Stimulated activated CD8-positive, alpha-beta memory T cell treated with anti-CD3 and anti-CD28 coated beads, Interleukin-2, amount 100 ng/mL, for 48 hours (primary cell): Measurements from ENCODE around the gene OLR1.

Source experiments
- DNase-seq, 2 donors: peaks; one replicate each; pipeline ENCODE4 v3.0.0-alpha.2; 2020; ENCODE audit warnings: low read depth in 2 of 2

The OLR1 gene

DNA sequence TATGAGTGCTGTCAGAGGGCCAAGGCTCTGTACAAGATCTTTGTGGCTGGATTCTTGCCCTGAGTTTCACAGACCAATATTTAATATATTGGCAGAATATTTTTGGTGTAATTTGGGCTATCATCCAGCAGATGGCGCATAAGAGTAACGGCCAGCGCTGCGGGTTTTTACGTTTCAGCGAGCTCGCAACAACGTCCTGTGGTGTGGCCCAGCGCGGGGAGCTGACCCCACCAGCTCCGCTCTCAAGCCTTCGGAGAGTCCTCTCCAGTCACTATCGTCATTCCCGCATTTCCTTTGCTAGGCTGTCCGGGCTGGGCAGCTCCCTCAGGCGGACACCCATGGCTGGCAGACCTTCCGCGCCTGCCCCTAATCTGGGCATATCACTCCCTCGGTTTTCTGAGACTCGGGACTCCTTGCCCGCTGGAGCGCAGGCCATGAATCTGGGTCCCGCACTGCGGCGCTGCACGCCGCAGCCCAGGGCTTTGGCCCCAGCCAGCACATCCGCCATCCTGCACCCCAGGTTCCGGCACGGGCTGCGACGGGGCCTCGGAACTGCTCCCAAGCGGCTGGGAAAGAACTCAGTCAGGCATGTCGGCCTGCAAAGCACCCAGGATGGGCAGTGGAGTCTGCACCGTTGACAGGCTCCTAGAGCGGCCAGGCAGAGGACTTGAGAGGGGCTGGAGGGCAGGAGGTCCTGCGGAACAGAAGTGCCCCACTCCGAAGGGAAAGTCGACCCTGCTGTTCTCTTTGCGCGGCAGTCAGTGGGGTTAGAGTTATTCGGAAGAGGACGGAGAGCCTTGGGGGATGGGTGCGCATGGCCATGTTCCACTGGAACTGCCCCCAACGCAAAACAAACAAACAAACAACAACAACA lies 18.4 kb downstream of the OLR1 start:
- DNase-seq, result peak; percentile 20 to 23

DNA sequence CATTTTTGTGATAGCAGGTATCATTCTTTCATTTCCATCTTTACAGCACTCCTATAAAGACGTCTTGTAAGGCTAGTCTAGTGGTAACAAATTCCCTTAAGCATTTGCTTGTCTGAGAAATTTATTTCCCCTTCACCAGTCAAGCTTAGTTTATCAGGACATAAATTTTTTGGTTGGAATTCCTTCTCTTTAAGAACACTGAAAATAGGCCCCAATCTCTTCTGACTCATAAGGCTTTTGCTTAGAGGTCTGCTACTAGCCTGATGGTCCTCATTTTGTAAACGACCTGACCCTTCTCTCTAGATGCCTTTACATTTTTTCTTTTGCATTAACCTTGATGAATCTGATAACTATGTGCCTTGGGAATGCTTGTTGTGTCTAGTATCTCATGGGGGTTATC lies 20.3 kb downstream of the OLR1 start:
- DNase-seq, result no peak

DNA sequence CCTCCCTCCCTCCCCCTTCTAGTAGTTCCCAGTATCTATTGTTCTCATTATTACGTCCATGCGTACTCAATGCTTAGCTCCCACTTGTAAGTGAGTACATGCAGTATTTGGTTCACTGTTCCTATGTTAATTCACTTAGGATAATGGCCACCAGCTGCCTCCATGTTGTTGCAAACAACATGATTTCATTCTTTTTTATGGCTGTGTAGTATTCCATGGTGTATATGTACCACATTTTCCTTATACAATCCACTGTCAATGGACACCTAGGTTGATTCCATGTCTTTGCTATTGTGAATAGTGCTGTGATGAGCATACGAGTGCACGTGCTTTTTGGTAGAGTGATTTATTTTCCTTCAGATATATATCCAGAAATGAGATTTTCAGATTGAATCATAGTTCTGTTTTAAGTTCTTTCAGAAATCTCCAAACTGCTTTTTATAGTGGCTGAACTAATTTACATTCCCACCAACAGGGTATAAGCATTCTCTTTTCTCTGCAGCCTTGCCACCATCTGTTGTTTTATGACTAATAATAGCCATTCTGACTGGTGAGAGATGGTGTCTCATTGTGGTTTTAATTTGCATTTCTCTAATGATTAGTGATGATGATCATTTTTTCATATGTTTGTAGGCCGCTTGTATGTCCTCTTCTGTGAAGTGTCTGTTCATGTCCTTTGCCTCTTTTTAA lies 24.1 kb downstream of the OLR1 start:
- no peak for DNase-seq

DNA sequence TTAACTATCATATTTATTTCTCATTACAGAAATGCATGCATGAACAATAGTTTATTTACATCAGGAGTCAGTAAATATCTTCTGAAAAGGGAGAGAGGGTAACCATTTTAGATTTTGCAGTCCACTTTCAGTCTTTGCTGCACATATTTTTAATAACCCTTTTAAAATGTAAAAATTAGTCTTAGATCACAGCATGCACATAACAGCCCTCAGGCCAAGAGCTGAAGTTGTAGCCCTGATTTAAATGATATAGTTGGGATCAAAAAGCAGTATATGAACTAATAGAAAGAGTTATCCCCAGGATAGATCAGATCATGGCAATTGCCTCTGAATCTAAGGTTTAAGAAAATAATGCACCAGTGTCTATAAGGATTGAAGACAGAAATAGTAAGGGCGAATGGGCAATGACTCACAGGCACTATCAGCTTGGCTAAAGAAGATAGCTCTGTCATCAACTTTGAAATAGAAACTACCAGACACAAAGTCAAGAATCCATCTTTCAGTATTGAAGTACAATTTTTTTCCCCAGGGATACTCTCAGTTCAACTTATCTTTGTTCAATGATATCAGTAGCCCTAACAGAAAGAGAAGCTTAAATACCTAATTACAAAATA lies 28.8 kb downstream of the OLR1 start:
- no peak for DNase-seq

DNA sequence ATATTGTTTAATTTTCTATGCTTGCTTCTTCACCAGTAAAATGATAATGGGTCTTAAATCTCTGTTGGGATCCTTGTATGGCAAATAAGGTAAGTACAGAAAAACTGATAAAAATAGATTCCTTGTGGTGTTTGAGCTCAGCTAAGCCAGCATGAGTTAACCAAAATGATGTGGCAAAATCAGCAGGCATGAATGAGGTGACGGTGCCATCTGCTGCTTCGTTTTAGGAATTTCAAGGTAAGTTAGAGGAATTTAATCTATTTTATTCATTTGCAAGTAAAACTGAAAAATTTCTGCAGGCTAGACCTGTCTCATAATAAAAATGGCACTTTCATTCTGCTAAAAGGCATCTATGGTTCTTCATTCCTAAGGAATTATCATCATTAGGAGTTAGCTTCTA lies 31.9 kb downstream of the OLR1 start:
- DNase-seq, result peak in 1 of 2 donors; percentile 20

DNA sequence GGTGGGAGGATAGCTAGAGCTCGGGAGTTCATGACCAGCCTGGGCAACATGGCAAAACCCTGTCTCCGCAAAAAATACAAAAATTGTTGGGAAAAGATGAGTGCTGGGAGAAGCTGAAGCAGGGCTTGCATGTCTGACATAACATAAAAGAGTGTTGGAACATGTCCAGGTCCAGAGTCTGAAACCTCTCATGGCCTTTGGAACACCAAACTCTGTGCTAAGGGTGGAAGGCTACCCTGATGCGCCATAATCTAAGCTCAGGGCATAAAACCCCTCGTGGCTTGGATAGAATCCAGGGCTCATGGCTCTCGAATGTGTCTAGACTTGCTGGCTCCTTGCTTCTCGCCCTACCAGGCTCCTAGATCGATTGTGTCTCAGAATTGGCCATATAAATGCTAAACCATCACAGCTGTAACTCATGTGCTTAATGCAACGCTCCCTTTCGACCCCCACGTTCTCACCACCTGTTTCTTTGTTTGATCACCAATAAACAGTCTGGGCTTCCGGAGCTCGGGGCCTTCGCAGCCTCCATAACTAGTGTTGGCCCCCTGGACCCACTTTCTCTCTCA lies 35.2 kb downstream of the OLR1 start:
- no peak for DNase-seq

DNA sequence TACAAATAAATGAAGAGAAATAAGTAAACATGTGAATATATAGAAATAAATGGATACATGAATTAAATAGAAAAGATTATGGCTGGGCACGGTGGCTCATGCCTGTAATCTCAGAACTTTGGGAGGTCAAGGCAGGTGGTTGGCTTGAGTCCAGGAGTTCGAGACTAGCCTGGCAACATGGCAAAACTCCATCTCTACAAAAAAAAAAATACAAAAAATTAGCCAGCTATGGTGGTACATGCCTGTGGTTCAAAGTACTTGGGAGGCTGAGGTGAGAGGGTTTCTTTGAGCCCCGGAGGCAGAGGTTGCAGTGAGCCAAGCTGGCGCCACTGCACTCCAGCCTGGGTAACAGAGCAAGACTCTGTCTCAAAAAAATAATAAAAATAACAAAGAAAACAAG lies 36.8 kb downstream of the OLR1 start:
- no peak for DNase-seq

DNA sequence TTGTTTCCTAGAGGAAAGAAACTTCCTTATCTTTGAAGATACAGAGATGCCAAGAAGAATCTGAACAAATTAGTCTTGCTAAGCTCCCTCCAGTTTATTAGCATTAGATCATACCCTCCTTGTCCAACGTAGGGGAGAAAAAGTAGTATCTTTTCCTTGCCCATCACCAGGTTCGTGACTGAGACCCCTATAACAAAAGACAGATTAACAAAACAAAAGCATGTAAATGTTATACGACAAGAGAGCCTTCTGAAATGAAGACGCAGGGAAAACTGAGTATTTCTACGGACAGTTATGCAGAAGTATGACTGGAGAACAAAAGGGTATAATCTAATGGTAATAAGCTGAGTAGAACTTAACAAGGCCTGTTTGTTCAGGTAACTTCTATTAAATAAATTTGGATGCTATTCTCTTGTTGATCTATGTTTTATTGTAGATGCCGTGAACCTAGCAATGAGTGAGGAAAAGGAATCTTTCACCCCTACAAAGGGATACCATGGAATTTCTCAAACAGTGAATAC lies 39.0 kb downstream of the OLR1 start:
- DNase-seq, result no peak

DNA sequence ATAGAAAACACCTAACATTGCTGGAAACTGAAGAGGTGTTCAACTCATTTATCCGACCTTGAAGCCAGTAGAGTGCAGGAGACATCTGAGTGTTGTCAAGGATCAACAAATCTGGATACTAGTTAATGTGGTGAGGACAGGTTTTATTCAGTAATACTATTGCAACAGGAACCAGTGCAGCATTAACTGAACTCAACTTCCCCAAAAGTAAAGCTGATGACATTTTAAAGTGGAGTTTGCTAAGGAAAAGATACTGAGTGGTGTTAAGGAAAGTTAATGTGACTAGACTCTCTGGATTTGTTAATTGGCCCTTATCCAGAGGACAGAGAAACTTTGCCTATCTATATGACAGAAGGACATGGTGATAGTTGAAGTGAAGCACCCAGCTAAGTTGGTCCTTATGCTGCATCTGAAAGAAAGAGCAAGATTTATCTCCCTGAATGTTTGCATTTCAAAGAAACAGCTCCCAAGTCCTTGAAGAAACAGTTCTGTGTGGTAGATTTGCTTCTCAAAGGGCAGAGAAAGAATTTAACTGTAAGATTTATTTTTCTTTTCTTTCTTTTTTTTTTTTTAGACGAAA lies 40.7 kb downstream of the OLR1 start:
- DNase-seq, result no peak

DNA sequence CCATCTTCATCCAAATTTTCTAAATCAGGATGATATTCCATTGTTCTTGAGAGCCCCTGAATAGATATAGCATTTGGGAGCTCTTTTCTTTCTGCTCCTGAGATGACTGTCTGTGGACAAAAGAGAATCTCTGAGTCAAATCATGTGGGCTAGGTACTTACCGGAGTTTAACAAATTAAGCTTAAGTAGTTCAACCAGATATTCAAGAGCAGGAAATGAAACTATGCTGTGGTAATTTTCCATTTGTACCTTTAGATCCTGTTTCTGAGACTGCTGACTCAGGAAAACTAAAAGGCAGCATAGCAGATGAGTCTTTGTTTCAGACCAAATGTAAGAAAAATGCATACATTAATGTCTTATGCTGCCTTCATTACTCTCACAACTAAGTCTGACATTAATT lies 41.9 kb downstream of the OLR1 start, which contains the start of gene CLEC7A:
Gene CLEC7A (minus strand): TSS at position 158 of the 400 bp plus-strand sequence. CDS start 117 bp downstream, at position 41.
- no peak for DNase-seq

DNA sequence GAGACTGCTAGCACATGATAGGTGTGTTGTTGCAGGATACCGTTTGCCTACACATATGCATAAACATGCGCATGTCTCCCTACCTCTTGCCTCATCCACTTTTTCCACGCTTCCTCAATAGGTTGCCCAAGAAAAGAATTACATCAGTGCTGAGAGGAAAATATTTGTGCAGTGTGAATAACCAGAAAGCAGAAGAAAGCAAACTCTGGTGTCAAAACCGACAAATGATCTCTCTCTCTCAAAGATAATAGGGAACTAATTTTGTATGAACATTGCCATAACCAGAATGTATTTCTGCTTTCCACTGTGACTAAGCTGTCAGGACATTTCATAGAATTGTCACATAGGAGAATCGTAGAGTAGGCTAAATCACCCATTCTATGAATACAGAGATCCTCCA lies 43.2 kb downstream of the OLR1 start:
- no peak for DNase-seq

DNA sequence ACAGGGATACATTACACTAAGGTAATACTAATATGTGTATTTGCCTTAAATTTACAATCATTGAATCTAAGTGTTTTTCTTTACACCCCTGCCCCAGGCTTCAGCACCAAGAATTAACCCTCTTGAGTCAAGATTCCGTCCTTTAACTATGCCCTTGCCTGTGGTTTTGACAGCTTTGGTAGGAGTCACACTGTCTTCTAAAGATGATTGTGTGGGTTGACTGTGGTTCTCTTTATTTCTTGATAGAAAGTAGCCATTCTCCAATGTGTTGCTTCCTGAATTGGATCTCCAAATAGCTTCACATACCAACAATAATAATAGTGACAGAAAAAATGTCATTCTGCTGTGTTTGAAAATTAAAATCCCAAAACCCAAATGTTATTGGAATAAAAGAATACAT lies 45.5 kb downstream of the OLR1 start:
- no peak for DNase-seq

DNA sequence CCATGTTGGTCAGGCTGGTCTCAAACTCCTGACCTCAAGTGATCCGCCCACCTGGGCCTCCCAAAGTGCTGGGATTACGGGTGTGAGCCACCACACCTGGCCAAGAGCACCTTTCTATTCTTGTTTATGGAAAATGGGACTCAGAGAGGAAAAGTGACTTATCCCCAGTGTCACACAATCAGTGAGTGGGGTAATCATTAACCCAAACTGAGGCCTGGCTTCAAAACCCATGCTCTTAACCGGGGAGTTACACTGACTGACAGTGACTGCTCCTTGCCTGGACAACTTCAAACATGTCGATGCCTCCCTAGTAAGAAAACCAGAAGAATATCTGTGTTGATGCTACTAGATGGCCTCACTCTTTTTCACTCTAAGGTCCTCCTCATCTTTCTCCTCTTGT lies 49.2 kb downstream of the OLR1 start:
- no peak for DNase-seq

DNA sequence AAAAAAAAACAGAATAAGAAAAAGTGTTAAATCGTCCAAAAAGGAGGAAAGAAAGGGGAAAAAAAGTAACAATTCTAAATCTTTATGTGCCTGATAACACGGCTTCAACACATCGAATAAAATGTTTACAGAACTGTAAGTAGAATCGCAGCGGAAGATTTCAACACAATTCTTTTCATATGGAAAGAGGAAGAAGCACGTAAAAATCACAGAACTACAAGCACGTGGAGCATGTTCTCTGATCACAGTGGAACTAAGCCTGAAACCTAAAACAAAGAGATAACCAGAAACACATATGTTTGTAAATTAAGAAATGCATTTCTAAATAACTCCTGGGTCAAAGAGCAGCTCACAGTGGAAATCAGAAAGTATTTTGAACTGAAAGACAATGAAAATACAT lies 50.7 kb downstream of the OLR1 start:
- DNase-seq, result no peak

DNA sequence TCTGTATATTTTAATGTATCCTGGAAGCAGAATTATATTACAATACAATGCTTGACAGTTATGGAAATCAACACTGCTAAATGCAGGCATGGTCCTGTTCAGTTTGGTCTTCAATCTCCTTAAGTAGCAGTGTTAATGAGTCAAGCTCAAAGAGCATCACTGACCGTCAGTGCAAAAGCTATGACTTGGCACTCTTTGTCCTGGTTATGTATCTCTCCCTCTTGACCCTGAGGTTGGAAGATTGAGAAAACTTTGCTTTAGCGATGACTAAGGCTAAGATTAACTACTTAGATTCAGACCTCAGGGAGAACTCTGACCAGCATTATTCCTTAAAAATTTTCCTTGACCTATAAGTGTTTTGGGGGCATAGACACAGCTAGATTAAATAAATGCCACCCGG lies 52.9 kb downstream of the OLR1 start:
- DNase-seq, result no peak

DNA sequence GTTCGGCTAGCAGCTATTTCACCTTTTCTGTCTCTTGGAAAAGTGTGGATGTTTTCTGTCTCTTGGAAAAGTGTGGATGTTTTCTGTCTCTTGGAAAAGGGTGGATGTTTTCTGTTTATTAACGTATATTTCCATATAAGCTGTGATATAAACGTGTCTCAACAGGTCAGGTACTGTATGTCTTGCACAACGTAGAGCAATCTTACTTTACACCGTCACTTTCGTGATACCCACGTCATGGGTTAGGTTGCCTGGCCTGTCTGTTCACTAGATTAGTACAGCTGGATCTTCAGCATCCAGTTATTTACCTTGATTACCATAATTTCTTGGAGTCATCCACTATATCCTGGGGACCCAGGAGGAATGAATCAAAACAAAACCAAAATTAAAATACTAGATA lies 56.0 kb downstream of the OLR1 start:
- DNase-seq, result no peak

DNA sequence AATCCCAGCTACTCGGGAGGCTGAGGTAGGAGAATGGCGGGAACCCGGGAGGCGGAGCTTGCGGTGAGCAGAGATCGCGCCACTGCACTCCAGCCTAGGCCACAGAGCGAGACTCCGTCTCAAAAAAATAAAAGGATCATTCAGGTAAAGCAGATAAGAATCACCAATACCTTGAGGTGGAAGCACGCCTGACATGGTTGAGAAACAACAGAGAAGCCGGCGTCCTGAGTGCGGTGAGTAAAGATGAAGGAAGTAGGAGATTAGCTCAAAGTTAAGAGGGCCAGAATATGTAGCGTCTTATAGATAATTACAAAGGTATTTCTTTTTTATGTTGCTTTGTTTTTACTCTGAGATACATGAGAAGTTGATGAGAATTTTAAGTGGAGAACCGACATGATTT lies 56.6 kb downstream of the OLR1 start:
- no peak for DNase-seq

DNA sequence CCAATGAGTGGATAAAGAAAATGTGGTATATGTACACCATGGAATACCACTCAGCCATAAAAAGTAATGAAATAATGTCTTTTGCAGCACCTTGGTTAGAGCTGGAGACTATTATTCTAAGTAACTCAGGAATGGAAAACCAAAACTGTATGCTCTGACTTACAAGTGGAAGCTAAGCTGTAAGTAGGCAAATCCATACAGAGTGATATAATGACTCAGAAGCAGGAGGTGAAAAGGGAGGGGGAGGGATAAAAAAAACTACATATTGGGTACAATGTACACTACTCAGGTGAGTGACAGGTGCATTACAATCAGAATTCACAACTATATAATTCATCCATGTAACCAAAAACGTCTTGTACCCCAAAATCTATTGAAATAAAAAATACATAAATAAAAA lies 58.0 kb downstream of the OLR1 start:
- DNase-seq, result no peak

DNA sequence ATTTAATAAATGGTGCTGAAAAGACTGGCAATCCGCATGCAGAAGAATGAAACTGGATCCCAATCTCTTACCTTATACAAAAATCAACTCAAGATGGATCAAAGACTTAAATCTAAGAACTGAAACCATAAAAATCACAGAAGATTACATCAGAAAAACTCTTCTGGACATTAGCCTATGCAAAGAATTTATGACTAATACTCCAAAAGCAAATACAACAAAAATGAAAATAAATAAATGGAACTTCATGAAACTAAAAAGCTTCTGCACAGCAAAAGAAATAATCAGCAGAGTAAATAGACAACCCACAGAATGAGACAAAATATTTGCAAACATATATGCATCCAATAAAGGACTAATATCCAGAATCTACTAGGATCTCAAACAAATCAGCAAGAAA lies 58.9 kb downstream of the OLR1 start:
- no peak for DNase-seq

DNA sequence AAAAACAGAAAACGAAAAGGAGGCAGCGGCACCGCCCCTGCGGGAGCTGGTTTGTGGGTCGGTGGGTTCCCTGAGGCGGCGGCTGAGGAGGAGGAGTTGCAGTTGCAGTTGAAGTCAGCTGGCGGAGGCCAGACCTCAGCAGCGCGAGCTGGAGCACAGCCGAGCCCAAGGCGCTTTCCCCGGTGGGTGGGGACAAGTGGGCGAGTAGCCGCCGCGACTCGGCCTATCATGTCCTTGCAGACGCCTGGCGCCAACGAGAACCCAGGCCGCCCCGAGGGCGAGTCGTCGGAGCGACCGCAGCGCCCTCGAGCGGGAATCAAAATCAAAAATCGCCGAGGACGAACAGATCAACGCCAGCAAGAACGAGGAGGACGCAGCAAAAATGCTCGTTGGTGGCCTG lies 60.5 kb downstream of the OLR1 start:
- DNase-seq, result no peak

DNA sequence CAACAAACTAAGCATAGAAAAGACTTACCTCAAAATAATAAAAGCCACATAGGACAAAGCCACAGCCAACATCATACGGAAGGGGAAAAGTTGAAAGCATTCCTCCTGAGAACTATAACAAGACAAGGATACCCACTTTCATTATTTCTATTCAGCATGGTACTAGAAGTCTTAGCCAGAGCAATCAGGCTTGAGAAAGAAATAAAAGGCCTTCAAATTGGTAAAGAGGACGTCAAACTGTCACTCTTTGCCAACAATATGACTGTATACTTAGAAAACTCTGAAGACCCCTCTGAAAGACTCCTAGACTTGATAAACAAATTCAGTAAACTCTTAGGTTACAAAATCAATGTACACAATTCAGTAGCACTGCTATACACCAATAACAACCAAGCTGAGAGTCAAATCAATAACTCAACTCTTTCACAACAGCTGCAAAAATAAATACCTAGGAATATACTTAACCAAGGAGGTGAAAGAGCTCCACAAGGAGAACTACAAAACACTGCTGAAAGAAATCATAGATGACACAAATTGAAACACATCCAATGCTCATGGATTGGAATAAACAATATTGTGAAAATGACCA lies 61.6 kb downstream of the OLR1 start:
- DNase-seq, result no peak
